Pulmonary artery endothelial cell (primary cell): ENCODE measurements around the gene COIL. TPM values are rescaled to one million over a fixed set of nuclear protein-coding genes. Genes with fewer than 3 reads are reported as not detected.
A peak's percentile ranks its signal among the peaks of the same experiment; 100 is the strongest.

Experiments used
- DNase-seq: peaks from one replicate; pipeline ENCODE4 v3.0.0-alpha.2; 2011; ENCODE audit warnings: low read depth, low spot score
- total RNA-seq: library from RNA; depleted of rRNA; stranded (reverse); fragments of >200 nt; gene quantifications from 2 replicates; pipeline ENCODE4 v1.2.3, GENCODE V29; 2014

The COIL gene
- total RNA-seq, 1 donor from 2014 or later = 14.7 TPM

GRCh38 chr17:56910509-56911235 is 50.2 kb downstream of the COIL start:
- DNase-seq = no peak

- no peak for DNase-seq
These were observed 50.9 kb downstream of the COIL start for GRCh38 chr17:56909742-56910508.

DNA sequence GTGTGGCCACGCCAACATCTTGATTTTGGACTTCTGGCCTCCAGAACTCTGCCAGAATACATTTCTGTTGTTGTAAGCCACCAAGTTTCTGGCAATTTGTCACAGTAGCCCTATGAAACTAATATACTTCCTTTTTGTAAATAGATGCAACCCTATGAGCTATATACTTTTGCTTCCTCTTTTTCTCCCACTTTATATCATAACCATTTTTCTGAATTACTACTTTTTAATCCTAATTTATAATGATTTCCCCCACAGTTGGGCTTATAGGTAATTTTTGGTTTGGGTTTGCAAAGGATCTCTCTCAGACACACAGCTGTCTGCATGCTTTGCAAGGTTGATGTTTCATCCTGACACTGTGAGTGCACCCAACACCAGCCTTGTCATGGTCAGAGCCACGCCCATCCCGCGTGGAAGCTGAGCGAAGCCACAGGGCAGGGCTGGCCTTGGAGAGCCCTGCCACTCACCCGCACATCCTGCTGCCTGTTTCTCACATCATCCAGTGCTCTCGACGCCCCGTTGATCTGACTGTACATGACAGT is 52.8 kb downstream of the COIL start:
- no peak for DNase-seq

GRCh38 chr17:56903560-56903959 is 57.3 kb downstream of the COIL start:
- DNase-seq = no peak

- peak; percentile 43 for DNase-seq
These were observed 58.5 kb downstream of the COIL start for GRCh38 chr17:56902348-56902747.

DNA sequence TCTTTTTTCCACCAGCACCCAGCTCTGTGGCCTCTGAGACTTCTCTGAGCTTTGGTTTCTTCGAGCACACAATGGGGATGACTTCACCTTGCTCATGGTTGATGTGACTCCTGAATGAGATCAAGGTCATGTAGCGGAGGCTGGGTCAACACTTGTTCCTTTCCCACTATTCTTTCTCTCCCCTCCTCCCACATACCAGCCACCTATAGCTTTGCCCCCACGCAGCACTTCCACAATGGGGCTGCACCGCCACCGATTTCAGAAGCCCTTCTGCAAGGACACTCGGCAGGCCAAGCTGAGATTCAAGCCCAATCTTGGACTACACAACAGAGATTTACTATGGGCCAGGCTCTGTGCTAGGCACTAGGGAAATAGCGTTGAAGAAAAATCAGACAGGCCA is 61.4 kb downstream of the COIL start:
- peak; percentile 49 for DNase-seq

DNA sequence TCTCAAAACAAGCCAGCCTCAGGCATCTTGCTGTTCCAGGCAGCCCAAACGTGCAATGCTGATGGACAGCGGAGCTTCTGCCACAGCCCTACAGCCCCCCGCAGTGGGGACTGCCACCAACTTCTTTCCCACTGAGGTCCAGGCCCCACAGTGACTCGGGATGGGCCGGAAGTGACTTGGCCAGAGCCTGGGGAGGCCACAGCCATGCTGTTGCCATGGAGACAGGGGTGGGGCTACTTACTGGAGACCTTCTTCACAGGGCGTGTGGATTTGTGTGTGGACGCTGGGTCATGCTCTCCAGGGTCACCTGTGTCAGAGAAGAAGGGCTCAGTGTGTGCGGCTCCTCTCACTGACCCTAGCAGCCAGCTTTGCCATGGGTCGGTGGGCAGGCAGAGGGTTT is 62.0 kb downstream of the COIL start:
- no peak for DNase-seq

DNA sequence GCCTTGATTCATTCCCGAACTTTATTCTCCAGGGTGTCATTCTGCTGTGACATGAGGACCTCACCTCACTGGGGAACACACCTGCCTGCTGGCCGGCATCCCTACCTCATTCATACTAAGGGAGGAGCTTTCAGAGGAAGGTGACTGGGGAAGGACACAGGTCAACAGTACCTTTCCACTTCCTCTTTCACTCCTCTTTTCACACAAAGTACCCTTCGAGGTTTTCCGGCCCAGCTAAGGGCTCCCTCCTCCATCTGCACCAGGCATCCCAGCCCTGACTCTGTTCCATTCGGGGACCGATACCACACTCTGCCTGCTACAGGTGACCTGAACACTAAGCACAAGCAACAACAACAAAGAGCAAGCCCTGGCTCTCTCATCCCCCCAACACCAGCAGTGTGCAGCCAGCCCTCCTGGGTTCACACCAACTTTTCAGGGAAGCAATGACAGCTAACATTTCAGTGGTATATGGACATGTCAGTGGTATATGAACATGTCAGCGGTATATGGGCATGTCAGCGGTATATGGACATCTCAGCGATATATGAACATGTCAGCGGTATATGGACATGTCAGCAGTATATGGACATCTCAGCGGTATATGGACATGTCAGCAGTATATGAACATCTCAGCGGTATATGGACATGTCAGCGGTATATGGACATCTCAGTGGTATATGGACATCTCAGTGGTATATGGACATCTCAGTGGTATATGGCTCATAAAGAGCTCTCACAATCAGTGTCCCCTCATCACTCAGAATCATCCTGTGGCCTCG is 63.0 kb downstream of the COIL start:
- no peak for DNase-seq

- no peak for DNase-seq
These were observed 63.9 kb downstream of the COIL start for GRCh38 chr17:56896968-56897359.

DNA sequence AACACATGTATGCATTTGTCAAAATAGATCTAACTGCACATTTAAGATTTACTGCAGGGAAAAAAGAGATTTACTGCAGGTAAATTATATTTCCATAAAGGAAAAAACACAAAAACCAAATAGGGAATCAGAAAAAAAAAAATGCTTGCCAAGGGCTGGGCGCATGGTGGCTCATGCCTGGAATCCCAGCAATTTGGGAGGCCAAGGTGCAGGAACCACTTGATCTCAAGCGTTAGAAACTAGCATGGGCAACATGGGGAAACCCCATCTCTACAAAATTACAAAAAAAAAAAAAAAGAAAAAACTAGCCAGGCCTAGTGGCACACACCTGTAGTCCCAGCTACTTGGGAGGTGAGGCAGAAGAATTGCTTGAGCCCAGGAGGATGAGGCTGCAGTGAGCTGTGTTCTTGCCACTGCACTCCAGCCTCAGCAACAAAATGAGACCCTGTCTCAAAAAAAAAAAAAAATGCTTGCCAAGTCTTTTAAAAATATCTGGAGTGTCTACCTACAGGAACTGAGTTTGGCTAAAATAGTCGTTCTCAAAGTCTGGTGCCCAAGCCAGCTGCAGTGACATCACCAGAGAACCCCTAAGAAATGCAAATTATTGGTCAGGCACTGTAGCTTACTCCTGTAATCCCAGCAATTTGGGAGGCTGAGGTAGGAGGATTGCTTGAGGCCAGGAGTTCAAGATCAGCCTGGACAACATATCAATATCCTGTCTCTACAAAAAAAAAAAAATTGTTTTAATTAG is 64.5 kb downstream of the COIL start:
- no peak for DNase-seq

DNA sequence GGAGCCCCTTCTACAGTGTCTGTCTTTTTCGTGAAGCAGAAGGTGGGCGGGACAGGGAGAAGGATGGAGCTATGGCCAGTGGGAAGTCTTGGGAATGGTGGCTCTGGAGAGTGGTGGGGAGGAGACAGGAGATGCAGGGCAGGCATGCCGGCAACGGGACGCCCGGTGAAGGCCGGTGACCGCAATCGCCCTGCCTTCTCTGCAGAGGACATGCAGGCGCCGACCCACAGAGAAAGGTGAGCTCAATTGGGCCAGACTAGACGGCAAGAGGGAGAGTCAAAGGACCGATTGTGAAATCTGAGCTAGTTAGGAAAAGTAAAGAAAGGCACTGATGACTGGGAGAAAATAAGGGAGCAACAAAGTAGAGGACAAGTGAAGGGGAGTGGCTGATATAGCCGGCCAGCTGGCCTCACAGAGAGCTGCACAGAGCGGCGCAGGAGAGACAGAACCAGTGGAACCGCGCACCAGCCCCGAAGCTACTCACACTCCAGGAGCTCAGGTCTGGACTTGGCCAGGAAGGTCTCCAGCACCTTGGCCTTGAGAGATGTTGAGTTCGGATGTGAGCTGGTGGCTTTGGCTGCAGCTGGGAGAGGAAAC is 65.9 kb downstream of the COIL start:
- no peak for DNase-seq

DNA sequence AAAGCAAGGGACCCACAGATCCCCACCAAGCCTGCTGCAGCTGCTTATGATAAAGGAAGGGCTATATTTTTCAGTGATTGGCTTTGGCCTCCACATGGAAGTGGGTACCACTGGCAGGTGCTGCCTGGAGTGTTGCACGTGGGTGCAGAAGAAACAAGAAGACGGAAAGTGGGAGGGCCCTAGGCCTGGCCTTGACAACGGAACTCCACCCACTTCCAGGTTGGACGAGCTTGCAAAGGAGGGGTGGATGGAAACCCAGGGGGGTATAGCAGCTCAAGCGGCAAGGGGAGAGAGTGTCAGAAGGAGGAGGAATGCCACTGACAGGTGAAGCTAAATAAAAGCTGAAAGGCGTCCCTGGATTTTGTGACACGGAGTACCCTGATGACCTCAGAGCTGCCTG is 67.3 kb downstream of the COIL start:
- DNase-seq = no peak

DNA sequence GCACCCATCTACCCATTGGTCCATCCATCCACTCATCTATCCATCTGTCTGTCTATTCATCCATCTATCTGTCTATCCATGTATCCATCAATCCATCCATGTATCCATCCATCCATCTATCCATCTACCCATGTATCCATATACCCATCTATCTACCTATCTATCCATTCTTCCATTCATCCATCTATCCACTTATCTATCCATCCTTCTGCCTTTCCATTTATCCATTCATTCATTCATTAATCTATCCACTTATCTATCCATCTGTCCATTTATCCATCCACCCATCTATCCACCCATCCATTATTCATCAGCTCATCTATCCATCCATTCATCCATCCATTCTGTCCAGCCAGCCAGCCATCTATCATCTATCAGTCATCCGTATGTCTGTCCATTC is 68.5 kb downstream of the COIL start:
- DNase-seq = no peak

DNA sequence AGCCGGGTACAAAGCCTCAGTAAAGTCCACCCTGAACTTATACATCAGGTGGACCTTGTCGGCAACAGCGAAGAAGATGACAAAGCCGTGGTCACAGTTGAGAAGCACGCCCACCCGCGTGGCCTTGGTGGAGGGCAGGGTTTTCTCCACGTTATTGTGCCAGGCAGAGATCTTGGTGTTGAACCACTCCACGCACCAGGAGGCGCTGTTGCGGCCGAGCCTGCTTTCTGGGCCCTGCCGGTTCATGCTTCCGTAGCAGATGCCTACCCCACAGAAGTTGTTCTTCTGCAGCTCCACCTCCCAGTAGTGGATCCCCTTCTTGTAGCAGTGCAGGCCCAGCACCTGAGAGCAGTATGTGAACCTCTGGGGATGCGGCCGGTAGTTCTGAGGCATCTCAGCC is 69.1 kb downstream of the COIL start:
- DNase-seq = no peak

DNA sequence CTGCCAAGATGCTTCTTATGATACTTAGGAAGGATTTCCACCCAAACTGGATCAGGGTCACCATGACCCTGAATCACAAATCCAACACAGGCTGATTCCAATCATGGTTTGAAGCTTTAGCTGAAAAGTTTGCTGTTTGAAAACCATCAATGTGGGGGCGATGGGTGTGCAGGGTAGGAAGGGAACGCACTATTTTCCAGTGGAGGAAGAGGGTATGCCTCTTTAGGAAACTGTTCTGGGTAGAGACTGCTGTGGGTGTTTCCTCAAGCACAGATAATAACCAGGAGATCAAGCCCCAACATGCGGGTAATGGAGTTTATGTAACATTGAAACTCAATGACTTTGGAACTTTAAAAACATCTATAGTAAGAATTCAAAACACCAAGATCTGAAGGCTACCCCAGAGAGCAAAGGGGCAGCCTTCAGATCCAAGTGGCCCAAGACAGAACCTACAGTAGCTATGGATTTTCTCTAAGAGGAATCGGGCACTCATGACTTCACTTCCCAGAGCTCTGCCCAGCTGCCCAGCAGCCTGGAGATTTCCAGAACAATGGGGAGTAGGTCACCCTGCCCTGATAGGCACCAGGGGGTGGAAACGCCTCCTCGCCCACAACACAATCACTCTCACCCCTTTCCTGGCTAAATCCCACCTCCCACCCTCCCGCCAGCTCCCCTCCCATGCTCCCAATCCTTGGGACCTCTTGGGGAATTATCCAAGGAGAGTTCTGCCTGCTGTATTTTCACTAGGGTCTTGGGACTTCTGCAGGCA is 69.8 kb downstream of the COIL start:
- DNase-seq = no peak

GRCh38 chr17:56890390-56890789 is 70.5 kb downstream of the COIL start:
- DNase-seq = no peak
